Activated naive CD8-positive, alpha-beta T cell treated with anti-CD3 and anti-CD28 coated beads, Interleukin-2, amount 50 U/mL, for 24 hours (primary cell): Measurements from ENCODE around the gene MYH14.

Experiments used
- ATAC-seq: fragments of 150-1000 bp; cut with Tn5 transposase; one replicate; pipeline ENCODE4 v1.10.0; 2021
- DNase-seq: peaks from one replicate; pipeline ENCODE4 v3.0.0; 2021
- H3K27ac Mint-ChIP-seq: one replicate; pipeline ENCODE4 v1.8.0; 2021; ENCODE audit warnings: mild to moderate bottlenecking, mixed read lengths
- H3K27me3 Mint-ChIP-seq: one replicate; pipeline ENCODE4 v1.8.0; 2021; ENCODE audit warnings: mixed read lengths
- H3K36me3 Mint-ChIP-seq: one replicate; pipeline ENCODE4 v1.8.0; 2021; ENCODE audit warnings: low read depth, mixed read lengths
- H3K4me1 Mint-ChIP-seq: one replicate; pipeline ENCODE4 v1.8.0; 2021; ENCODE audit warnings: mixed read lengths
- H3K4me3 Mint-ChIP-seq: one replicate; pipeline ENCODE4 v1.8.0; 2021; ENCODE audit warnings: mild to moderate bottlenecking, moderate library complexity, mixed read lengths
- H3K9me3 Mint-ChIP-seq: one replicate; pipeline ENCODE4 v1.8.0; 2021; ENCODE audit warnings: mixed read lengths

MYH14 gene

GRCh38 chr19:50358483-50359327, 155.3 kb downstream of the MYH14 start:
- ATAC-seq (no peak), DNase-seq (peak; percentile 77)
- H3K9me3 Mint-ChIP-seq: no peaks in the 10 kb centered on the region
- peaks cover 14% of the 10 kb centered on the region for H3K36me3 Mint-ChIP-seq
- H3K27ac Mint-ChIP-seq: peak overlapping the region; percentile 94
- no peaks in the 10 kb centered on the region for H3K27me3 Mint-ChIP-seq
- peak overlapping the region; percentile 80 for H3K4me3 Mint-ChIP-seq
- H3K4me1 Mint-ChIP-seq: peaks cover 64% of the 10 kb centered on the region

GRCh38 chr19:50359328-50359818, 156.0 kb downstream of the MYH14 start:
- H3K4me3 Mint-ChIP-seq: peak overlapping the region; percentile 80
- no peaks in the 10 kb centered on the region for H3K9me3 Mint-ChIP-seq
- no peaks in the 10 kb centered on the region for H3K27me3 Mint-ChIP-seq
- ATAC-seq: no peak
- DNase-seq: no peak
- H3K36me3 Mint-ChIP-seq: peaks cover 14% of the 10 kb centered on the region
- H3K27ac Mint-ChIP-seq: peak overlapping the region; percentile 94
- peaks cover 69% of the 10 kb centered on the region for H3K4me1 Mint-ChIP-seq
